Epithelial cell of proximal tubule (primary cell): ENCODE data around the gene ANKRD23. TPM values are rescaled to one million over a fixed set of nuclear protein-coding genes. Genes with fewer than 3 reads are reported as not detected.

ENCODE experiments used
- DNase-seq: peaks from one replicate; pipeline ENCODE4 v3.0.0-alpha.2; 2011; ENCODE audit warnings: low read depth
- H3K4me3 ChIP-seq: 2 replicates; pipeline ENCODE4 v1.5.1; 2011; ENCODE audit warnings: low read depth, mild to moderate bottlenecking, low read length
- total RNA-seq: library from RNA; depleted of rRNA; stranded (reverse); fragments of >200 nt; gene quantifications from 2 replicates; pipeline ENCODE4 v1.2.3, GENCODE V29; 2015
- TF ChIP-seq, protein P1 (sequence below): conservative IDR thresholded peaks from 2 replicates; pipeline ENCODE4 v1.5.1; 2012; ENCODE audit warnings: low read depth, mild to moderate bottlenecking, low read length

The ANKRD23 gene
- total RNA-seq, 1 donor from 2014 or later, result 1.1 TPM

DNA sequence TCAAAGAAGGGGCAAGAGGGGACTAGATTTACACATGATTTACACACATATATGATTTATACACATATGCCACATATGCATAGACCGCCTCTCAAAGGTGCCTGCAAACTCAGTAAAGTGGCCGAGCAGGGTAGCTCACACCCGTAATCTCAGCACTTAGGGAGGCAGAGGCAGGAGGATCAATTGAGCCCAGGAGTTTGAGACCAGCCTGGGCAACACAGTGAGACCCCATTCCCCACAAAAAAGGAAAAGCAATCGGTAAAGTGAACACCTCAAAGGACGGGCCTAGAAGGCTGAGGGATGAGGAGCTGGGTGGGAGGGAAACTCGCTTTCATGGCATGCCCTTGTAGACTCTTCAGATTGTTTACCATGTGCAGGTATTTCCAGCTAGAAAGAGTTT is 8.8 kb upstream of the ANKRD23 start:
- TF ChIP-seq, protein P1, sequence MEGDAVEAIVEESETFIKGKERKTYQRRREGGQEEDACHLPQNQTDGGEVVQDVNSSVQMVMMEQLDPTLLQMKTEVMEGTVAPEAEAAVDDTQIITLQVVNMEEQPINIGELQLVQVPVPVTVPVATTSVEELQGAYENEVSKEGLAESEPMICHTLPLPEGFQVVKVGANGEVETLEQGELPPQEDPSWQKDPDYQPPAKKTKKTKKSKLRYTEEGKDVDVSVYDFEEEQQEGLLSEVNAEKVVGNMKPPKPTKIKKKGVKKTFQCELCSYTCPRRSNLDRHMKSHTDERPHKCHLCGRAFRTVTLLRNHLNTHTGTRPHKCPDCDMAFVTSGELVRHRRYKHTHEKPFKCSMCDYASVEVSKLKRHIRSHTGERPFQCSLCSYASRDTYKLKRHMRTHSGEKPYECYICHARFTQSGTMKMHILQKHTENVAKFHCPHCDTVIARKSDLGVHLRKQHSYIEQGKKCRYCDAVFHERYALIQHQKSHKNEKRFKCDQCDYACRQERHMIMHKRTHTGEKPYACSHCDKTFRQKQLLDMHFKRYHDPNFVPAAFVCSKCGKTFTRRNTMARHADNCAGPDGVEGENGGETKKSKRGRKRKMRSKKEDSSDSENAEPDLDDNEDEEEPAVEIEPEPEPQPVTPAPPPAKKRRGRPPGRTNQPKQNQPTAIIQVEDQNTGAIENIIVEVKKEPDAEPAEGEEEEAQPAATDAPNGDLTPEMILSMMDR, result no peak
- DNase-seq, result no peak
- no peak overlapping the region for H3K4me3 ChIP-seq

DNA sequence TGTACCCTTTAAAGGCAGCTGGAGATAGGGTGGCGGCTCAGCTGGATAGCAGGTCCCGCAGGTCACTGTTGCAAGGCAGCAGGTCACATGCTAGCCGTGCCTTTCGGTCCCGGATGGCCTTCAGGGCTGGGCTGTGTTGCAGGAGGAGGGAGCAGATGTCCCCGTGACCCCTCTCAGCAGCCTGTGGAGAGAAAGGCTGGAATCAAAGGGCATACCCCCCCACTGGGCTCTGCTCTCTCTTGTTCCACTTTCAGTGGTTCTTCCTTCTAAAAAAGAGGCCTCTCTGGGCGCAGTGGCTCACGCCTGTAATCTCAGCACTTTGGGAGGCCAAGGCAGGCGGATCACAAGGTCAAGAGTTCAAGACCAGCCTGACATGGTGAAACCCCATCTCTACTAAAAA is 4.4 kb upstream of the ANKRD23 start:
- no peak for DNase-seq
- H3K4me3 ChIP-seq, result no peak overlapping the region
- TF ChIP-seq, protein P1, result no peak

DNA sequence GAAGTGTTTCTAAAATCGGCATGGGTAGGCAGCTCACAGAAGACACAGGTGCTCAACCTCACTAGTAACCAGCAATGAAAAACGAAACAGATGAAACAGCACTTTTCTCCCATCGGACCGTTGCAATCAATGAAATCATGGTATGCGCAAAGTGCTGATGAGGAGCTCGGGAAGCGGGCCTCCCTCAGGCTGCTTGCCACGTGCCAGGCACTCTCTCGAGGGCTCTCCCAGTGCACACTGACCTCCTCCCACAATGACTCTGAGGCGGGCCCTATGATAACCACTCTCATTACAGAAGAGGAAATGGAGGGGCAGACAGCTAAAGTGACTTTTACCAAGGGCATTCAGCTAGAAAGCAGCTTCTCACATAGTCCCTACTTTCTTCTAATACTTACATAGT is 3.8 kb upstream of the ANKRD23 start:
- no peak overlapping the region for H3K4me3 ChIP-seq
- TF ChIP-seq, protein P1, result no peak
- no peak for DNase-seq

DNA sequence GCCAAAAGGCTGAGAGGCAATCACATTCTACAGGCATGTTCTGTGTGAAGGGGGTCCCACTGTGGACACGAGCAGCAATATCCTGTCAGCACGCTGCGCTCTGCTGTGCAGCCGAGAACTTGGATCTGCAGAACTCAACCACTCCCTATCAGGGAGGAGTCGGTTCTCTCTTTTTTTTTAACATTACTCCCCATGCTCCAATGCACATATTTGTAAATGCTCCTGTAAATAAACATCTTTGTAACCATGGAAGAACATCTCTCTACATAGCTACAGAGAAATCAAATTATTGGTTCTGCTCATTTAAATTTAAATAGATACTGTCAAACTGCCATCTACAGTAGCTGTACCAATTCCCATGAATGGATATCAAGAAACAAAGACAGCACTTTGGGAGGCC is 3.0 kb upstream of the ANKRD23 start:
- DNase-seq, result no peak
- TF ChIP-seq, protein P1, result no peak
- H3K4me3 ChIP-seq, result no peak overlapping the region

DNA sequence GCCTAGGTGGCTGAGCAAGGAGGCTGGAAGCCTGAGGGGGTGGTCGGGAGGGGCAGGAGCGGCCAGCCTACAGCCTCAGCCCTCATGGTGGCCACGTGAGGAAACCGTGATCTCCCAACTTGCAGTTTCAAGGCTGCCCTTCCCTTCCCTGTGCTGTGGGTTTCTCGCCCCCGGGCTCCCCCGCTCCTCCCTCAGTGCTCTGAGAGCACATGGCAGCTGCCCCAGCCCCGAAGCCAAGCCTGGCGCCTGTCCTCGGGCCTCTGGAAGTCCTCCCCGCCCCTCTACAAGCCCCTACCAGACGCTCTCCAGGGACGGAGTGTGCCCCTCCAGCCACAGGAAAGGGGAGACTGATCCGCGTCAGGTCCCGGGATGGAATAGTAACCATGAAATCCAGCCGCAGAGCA is 586 bp upstream of the ANKRD23 start:
- TF ChIP-seq, protein P1, result no peak
- no peak overlapping the region for H3K4me3 ChIP-seq
- DNase-seq, result no peak

DNA sequence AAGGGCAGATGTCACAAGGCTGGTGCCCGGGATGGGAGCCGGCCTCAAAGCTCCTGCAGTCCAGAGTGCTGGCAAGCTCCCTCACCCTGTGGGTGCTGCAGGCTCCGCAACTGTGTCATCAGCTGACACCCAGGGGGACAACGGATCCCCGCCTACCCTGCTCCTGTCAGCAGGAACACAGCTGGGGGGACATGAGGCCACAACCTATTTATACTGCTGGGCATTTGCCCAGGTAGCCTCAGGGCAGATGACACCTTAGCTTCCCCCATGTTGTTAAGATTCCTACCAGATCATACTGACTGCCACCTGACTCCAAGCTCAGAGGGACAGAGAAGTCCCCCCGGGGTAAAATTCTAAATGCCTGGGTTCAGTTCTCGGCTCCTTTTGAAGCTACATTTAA is 1.2 kb downstream of the ANKRD23 start:
- TF ChIP-seq, protein P1, result no peak
- no peak for DNase-seq
- no peak overlapping the region for H3K4me3 ChIP-seq

DNA sequence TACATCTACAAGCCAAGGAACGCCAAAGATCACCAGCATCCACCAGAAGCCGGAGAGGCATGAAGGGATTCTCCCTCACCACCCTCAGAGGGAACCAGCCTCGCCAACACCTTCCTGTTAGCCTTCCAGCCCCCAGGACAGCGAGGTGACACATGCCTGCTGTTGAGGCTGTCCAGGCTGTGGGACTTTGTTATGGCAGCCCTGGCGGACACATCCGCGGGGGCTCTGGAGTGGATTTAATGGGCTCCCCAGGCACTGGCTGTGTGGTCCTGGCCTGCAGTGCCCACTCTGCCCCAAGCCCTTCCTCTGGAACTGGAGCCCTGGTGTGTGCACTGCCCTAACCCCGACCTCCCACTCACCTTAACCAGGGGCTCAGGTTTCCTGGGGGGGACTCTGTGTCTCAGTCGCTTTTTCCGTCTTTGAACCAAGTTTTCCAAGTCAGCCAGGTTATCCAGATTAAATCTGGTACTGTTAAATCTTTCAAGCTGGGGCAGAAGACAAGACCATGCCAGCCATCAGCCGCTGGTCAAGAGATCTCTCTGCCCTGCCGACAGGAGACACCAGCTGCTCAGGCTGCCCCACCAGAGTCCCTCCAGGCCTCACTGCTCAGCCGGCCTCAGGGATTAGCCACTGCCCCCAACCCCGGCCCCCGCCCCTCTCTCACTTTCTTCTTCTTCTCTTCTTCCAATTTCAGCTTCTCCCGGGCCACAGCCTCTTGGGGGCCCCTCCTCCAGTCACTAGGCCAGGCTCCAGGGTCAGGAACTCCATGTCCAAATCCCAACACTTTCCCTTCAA is 1.9 kb downstream of the ANKRD23 start:
- H3K4me3 ChIP-seq, result no peak overlapping the region
- TF ChIP-seq, protein P1, result no peak
- DNase-seq, result no peak
